Measurements from ENCODE around the gene VEPH1.

- TF ChIP-seq, protein P1, sequence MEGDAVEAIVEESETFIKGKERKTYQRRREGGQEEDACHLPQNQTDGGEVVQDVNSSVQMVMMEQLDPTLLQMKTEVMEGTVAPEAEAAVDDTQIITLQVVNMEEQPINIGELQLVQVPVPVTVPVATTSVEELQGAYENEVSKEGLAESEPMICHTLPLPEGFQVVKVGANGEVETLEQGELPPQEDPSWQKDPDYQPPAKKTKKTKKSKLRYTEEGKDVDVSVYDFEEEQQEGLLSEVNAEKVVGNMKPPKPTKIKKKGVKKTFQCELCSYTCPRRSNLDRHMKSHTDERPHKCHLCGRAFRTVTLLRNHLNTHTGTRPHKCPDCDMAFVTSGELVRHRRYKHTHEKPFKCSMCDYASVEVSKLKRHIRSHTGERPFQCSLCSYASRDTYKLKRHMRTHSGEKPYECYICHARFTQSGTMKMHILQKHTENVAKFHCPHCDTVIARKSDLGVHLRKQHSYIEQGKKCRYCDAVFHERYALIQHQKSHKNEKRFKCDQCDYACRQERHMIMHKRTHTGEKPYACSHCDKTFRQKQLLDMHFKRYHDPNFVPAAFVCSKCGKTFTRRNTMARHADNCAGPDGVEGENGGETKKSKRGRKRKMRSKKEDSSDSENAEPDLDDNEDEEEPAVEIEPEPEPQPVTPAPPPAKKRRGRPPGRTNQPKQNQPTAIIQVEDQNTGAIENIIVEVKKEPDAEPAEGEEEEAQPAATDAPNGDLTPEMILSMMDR (IDR thresholded peaks at IDR 0.05) = peak; percentile 71
- no peak for TF ChIP-seq USF1 (IDR thresholded peaks at IDR 0.05; ENCODE audit: borderline replicate concordance, low read depth)
- no peak for TF ChIP-seq POLR2AphosphoS5 (IDR thresholded peaks at IDR 0.05; ENCODE audit: low read depth, low read length)
- TF ChIP-seq MAX (IDR thresholded peaks at IDR 0.05; ENCODE audit: low read depth) = no peak
- no peak for TF ChIP-seq EZH2phosphoT487 (IDR thresholded peaks at IDR 0.05; ENCODE audit: borderline replicate concordance, low read depth)
- peak; percentile 73 for TF ChIP-seq RAD21 (IDR thresholded peaks at IDR 0.05; ENCODE audit: low read length)
- no peak for TF ChIP-seq JUND (IDR thresholded peaks at IDR 0.05)
- TF ChIP-seq, protein P2, sequence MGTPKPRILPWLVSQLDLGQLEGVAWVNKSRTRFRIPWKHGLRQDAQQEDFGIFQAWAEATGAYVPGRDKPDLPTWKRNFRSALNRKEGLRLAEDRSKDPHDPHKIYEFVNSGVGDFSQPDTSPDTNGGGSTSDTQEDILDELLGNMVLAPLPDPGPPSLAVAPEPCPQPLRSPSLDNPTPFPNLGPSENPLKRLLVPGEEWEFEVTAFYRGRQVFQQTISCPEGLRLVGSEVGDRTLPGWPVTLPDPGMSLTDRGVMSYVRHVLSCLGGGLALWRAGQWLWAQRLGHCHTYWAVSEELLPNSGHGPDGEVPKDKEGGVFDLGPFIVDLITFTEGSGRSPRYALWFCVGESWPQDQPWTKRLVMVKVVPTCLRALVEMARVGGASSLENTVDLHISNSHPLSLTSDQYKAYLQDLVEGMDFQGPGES (IDR thresholded peaks at IDR 0.05; ENCODE audit: low read depth, low read length) = no peak
- no peak for TF ChIP-seq ZBTB33 (IDR thresholded peaks at IDR 0.05; ENCODE audit: borderline replicate concordance, low read depth)
- no peak for TF ChIP-seq EP300 (IDR thresholded peaks at IDR 0.05; ENCODE audit: borderline replicate concordance in 1 of 2, low read depth in 1 of 2, low read length in 1 of 2)
- TF ChIP-seq YY1 (IDR thresholded peaks at IDR 0.05; ENCODE audit: low read depth) = no peak
- no peak for TF ChIP-seq TAF1 (IDR thresholded peaks at IDR 0.05; ENCODE audit: borderline replicate concordance, low read depth, low read length)
- no peak for TF ChIP-seq NRF1 (IDR thresholded peaks at IDR 0.05; ENCODE audit: low read depth, low read length)
- no peak for TF ChIP-seq REST (IDR thresholded peaks at IDR 0.05; ENCODE audit: low read depth, low read length)
These were observed 56.1 kb downstream of the VEPH1 start for GRCh38 chr3:157447026-157447694.

Data from SK-N-SH (cell line).